IMR-90 (cell line): ENCODE data around the gene ST6GALNAC3. TPM values are rescaled to one million over a fixed set of nuclear protein-coding genes. Genes with fewer than 3 reads are reported as not detected.

Experiments
- ATAC-seq: fragments of 200-7000 bp; cut with Tn5 transposase; 2 replicates; pipeline ENCODE4 v1.9.1; 2020; ENCODE audit warnings: low read depth, mild to moderate bottlenecking, moderate library complexity
- BruUV-seq: library from RNA; stranded (reverse); fragments of 400-500 nt; replicated peaks from 2 replicates; lab custom pipeline; 2021; lab: Mats Ljungman, UMichigan
- CTCF ChIA-PET: fragments of 300-600 bp; formaldehyde crosslinking; extraction: SDS; loops from one replicate; lab custom pipeline; 2021; ENCODE audit warnings: antibody characterized with exemption; lab: Yijun Ruan, JAX
- POLR2A ChIA-PET: fragments of 300-600 bp; sonication (Branson Sonifier 250); formaldehyde crosslinking; loops from one replicate; lab custom pipeline; 2022; ENCODE audit warnings: antibody characterized with exemption; ENCODE audit not compliant: unreplicated experiment; lab: Charles Lee
- DNase-seq: peaks from one replicate; pipeline ENCODE4 v3.0.0; 2013
- H2AFZ ChIP-seq: replicated peaks from 2 replicates; pipeline ENCODE3; 2013; ENCODE audit warnings: low read length, mild to moderate bottlenecking; ENCODE audit not compliant: poor library complexity
- H2AK5ac ChIP-seq: 2 replicates; pipeline ENCODE4 v1.6.1; 2013; ENCODE audit warnings: low read depth, low read length, inconsistent platforms
- H2AK9ac ChIP-seq: replicated peaks from 2 replicates; pipeline ENCODE3; 2013; ENCODE audit warnings: mild to moderate bottlenecking, low read depth, low read length, moderate library complexity; ENCODE audit not compliant: poor library complexity
- H2BK120ac ChIP-seq: 2 replicates; pipeline ENCODE4 v1.6.1; 2013; ENCODE audit warnings: low read depth, low read length, inconsistent platforms
- H2BK15ac ChIP-seq: 3 replicates; pipeline ENCODE4 v1.6.1; 2013; ENCODE audit warnings: low read depth, low read length, inconsistent platforms
- H2BK20ac ChIP-seq: 2 replicates; pipeline ENCODE4 v1.6.1; 2013; ENCODE audit warnings: low read depth, mild to moderate bottlenecking, inconsistent platforms, low read length, moderate library complexity
- H2BK5ac ChIP-seq: 2 replicates; pipeline ENCODE4 v1.6.1; 2013; ENCODE audit warnings: mild to moderate bottlenecking, low read depth, low read length, inconsistent platforms; ENCODE audit not compliant: poor library complexity, severe bottlenecking
- H3K14ac ChIP-seq: replicated peaks from 2 replicates; pipeline ENCODE4 v1.6.1; 2013; ENCODE audit warnings: low read depth, low read length, inconsistent platforms
- H3K18ac ChIP-seq: 2 replicates; pipeline ENCODE4 v1.6.1; 2013; ENCODE audit warnings: low read depth, low read length, control low read depth
- H3K23ac ChIP-seq: 2 replicates; pipeline ENCODE4 v1.6.1; 2013; ENCODE audit warnings: low read depth, low read length, inconsistent platforms
- H3K27ac ChIP-seq: 2 replicates; pipeline ENCODE4 v1.5.1; 2013; ENCODE audit warnings: mild to moderate bottlenecking, control low read depth, low read length; ENCODE audit not compliant: insufficient read depth
- H3K27me3 ChIP-seq: 2 replicates; pipeline ENCODE4 v1.6.1; 2013; ENCODE audit warnings: low read length; ENCODE audit not compliant: control insufficient read depth, insufficient read depth
- H3K36me3 ChIP-seq: 2 replicates; pipeline ENCODE4 v1.6.1; 2013; ENCODE audit warnings: low read length, mixed read lengths; ENCODE audit not compliant: control insufficient read depth, insufficient read depth
- H3K4ac ChIP-seq: 2 replicates; pipeline ENCODE4 v1.6.1; 2013; ENCODE audit warnings: low read depth, low read length, inconsistent platforms
- H3K4me1 ChIP-seq: 2 replicates; pipeline ENCODE4 v1.6.1; 2013; ENCODE audit warnings: low read length, mixed read lengths; ENCODE audit not compliant: control insufficient read depth, insufficient read depth
- H3K4me2 ChIP-seq: 2 replicates; pipeline ENCODE4 v1.6.1; 2013; ENCODE audit warnings: low read depth, mild to moderate bottlenecking, control low read depth, low read length, moderate library complexity
- H3K4me3 ChIP-seq: 2 replicates; pipeline ENCODE4 v1.5.1; 2013; ENCODE audit warnings: low read depth, mild to moderate bottlenecking, control low read depth, low read length, moderate library complexity; ENCODE audit not compliant: insufficient read depth
- H3K56ac ChIP-seq: 2 replicates; pipeline ENCODE4 v1.6.1; 2013; ENCODE audit warnings: low read length, inconsistent platforms; ENCODE audit not compliant: insufficient read depth; ENCODE audit errors: extremely low read depth
- H3K79me1 ChIP-seq, 2 experiments: 2 replicates each; pipeline ENCODE4 v1.6.1; 2013; ENCODE audit warnings: low read length in 2 of 2, inconsistent platforms in 1 of 2, low read depth in 1 of 2
- H3K9ac ChIP-seq: 2 replicates; pipeline ENCODE4 v1.6.1; 2013; ENCODE audit warnings: low read depth, low read length, control low read depth
- H3K9me1 ChIP-seq: 2 replicates; pipeline ENCODE4 v1.6.1; 2013; ENCODE audit warnings: low read length, inconsistent platforms; ENCODE audit not compliant: insufficient read depth
- H3K9me3 ChIP-seq: 2 replicates; pipeline ENCODE4 v1.6.1; 2013; ENCODE audit warnings: low read length; ENCODE audit not compliant: control insufficient read depth, insufficient read depth
- H4K20me1 ChIP-seq: 2 replicates; pipeline ENCODE4 v1.6.1; 2013; ENCODE audit warnings: low read length, inconsistent platforms; ENCODE audit not compliant: insufficient read depth
- H4K5ac ChIP-seq: 2 replicates; pipeline ENCODE4 v1.6.1; 2013; ENCODE audit warnings: mild to moderate bottlenecking, low read depth, low read length, control low read depth
- H4K8ac ChIP-seq, 2 experiments: 2 replicates each; pipeline ENCODE4 v1.6.1; 2013; ENCODE audit warnings: low read depth in 2 of 2, low read length in 2 of 2, control low read depth in 1 of 2, inconsistent platforms in 1 of 2
- H4K91ac ChIP-seq: 2 replicates; pipeline ENCODE4 v1.6.1; 2013; ENCODE audit warnings: low read depth, low read length, inconsistent platforms; ENCODE audit not compliant: insufficient read depth
- BHLHE40 ChIP-seq: fragments of 150-350 bp; IDR thresholded peaks from 2 replicates; pipeline ENCODE4 v1.6.1; 2016; ENCODE audit warnings: mild to moderate bottlenecking, low read depth, low read length
- CEBPB ChIP-seq: IDR thresholded peaks from 2 replicates; pipeline ENCODE4 v1.6.1; 2012; ENCODE audit warnings: low read depth, low read length, improper control_type of control experiment
- CHD1 ChIP-seq: IDR thresholded peaks from 2 replicates; pipeline ENCODE4 v1.6.1; 2012; ENCODE audit warnings: low read depth, low read length, improper control_type of control experiment
- CTCF ChIP-seq: conservative IDR thresholded peaks from 2 replicates; pipeline ENCODE4 v1.5.1; 2012; ENCODE audit warnings: mild to moderate bottlenecking, low read depth, low read length, improper control_type of control experiment
- ELK1 ChIP-seq: fragments of 150-350 bp; IDR thresholded peaks from 2 replicates; pipeline ENCODE4 v1.6.1; 2016; ENCODE audit warnings: low read depth, mild to moderate bottlenecking, low read length, moderate library complexity, borderline replicate concordance
- FOS ChIP-seq: fragments of 150-350 bp; IDR thresholded peaks from 2 replicates; pipeline ENCODE4 v1.6.1; 2016; ENCODE audit warnings: low read depth, low read length
- MAFK ChIP-seq: IDR thresholded peaks from 2 replicates; pipeline ENCODE4 v1.6.1; 2012; ENCODE audit warnings: low read depth, low read length, improper control_type of control experiment
- MAZ ChIP-seq: IDR thresholded peaks from 2 replicates; pipeline ENCODE4 v1.6.1; 2012; ENCODE audit warnings: low read depth, mild to moderate bottlenecking, low read length, improper control_type of control experiment, moderate library complexity, borderline replicate concordance
- MXI1 ChIP-seq: IDR thresholded peaks from 2 replicates; pipeline ENCODE4 v1.6.1; 2012; ENCODE audit warnings: low read depth, mild to moderate bottlenecking, low read length, moderate library complexity, borderline replicate concordance
- NFE2L2 ChIP-seq: fragments of 150-350 bp; IDR thresholded peaks from 2 replicates; pipeline ENCODE4 v1.6.1; 2016; ENCODE audit warnings: low read depth, mild to moderate bottlenecking, low read length
- POLR2A ChIP-seq: IDR thresholded peaks from 2 replicates; pipeline ENCODE4 v1.6.1; 2012; ENCODE audit warnings: mild to moderate bottlenecking, low read depth, low read length
- RAD21 ChIP-seq: IDR thresholded peaks from 2 replicates; pipeline ENCODE4 v1.6.1; 2012; ENCODE audit warnings: low read length, improper control_type of control experiment
- RCOR1 ChIP-seq: IDR thresholded peaks from 2 replicates; pipeline ENCODE4 v1.6.1; 2012; ENCODE audit warnings: mild to moderate bottlenecking, low read length, improper control_type of control experiment; ENCODE audit not compliant: insufficient replicate concordance
- RFX5 ChIP-seq: IDR thresholded peaks from 2 replicates; pipeline ENCODE4 v1.8.0; 2012; ENCODE audit warnings: low read depth, mild to moderate bottlenecking, low read length, moderate library complexity
- SMC3 ChIP-seq: fragments of 150-350 bp; IDR thresholded peaks from 2 replicates; pipeline ENCODE4 v1.6.1; 2016; ENCODE audit warnings: low read depth, mild to moderate bottlenecking, antibody characterized with exemption, low read length, moderate library complexity
- WGBS, 2 experiments: methylation state at CpG; one replicate each; pipeline versions ENCODE4 v1.1.5 to v1.1.7; 2013; ENCODE audit warnings: missing lambda C conversion rate in 2 of 2; ENCODE audit not compliant: insufficient read length in 1 of 2; ENCODE audit errors: extremely low coverage in 2 of 2; 5-methylcytosine and 5-hydroxymethylcytosine counted together
- dilution Hi-C: fragments of 300-500 bp; cut with HindIII; formaldehyde crosslinking; loops from one replicate; pipeline ENCODE4 v1.14.3; 2018; ENCODE audit warnings: low sequenced_read_pairs; ENCODE audit not compliant: unreplicated experiment
- in situ Hi-C: fragments of 300-500 bp; cut with MboI; formaldehyde crosslinking; loops from 3 replicates; pipeline ENCODE4 v1.14.3; 2019; ENCODE audit warnings: low sequenced_read_pairs, inconsistent platforms, mixed read lengths
- intact Hi-C: fragments of 100-400 bp; cut with micrococcal nuclease; formaldehyde crosslinking; loops from 2 replicates; pipeline ENCODE4 v1.10.0; 2022
- polyA plus RNA-seq, 3 experiments: library from polyadenylated mRNA; depleted of rRNA; stranded (reverse); fragments of >200 nt; gene quantifications; 2 replicates each; pipeline ENCODE4 v1.2.3, GENCODE V29; 2012; ENCODE audit warnings: low replicate concordance in 1 of 3
- total RNA-seq: library from RNA; depleted of rRNA; stranded (reverse); fragments of >200 nt; gene quantifications from 2 replicates; pipeline ENCODE4 v1.2.3, GENCODE V29; 2012
- TF ChIP-seq, protein P1 (sequence below): fragments of 150-350 bp; IDR thresholded peaks from 2 replicates; pipeline ENCODE4 v1.6.1; 2017; ENCODE audit warnings: mild to moderate bottlenecking, antibody characterized with exemption, low read length, low read depth

Gene ST6GALNAC3
- total and polyA plus RNA-seq, 2 of the 4 experiments (the other 2 are of a cell fraction), result 0.65 to 1.3 TPM

- Histone ChIP-seq H3K4me3 (no peak overlapping the region), H3K27me3 (no peaks in the 10 kb centered on the region), H3K9ac (no peak overlapping the region), H2BK20ac (no peak overlapping the region), H4K8ac (no peak overlapping the region), H3K79me1 (no peaks in the 10 kb centered on the region), H3K9me1 (no peaks in the 10 kb centered on the region), H2BK5ac (no peak overlapping the region), H4K20me1 (no peaks in the 10 kb centered on the region), H3K27ac (no peak overlapping the region), H3K18ac (no peak overlapping the region), H3K4me2 (no peak overlapping the region), H2BK120ac (no peak overlapping the region), H3K14ac (no peak overlapping the region), H4K91ac (no peak overlapping the region), H2AFZ (no peak overlapping the region), H3K36me3 (no peaks in the 10 kb centered on the region), H3K23ac (no peak overlapping the region), H3K4me1 (no peaks in the 10 kb centered on the region), H3K9me3 (no peaks in the 10 kb centered on the region), H2AK9ac (no peak overlapping the region), H3K56ac (no peak overlapping the region), H2BK15ac (no peak overlapping the region), H2AK5ac (no peak overlapping the region), H3K4ac (no peak overlapping the region), H4K5ac (no peak overlapping the region)
- no CpG with 5 or more reads among the region's 1 CpG for WGBS, 2 experiments
- DNase-seq (no peak), ATAC-seq (no peak)
- BruUV-seq, result no TSS peak
- TF ChIP-seq SMC3 (no peak), CHD1 (no peak), MAFK (no peak), BHLHE40 (no peak), CEBPB (no peak), ELK1 (no peak), MAZ (no peak), CTCF (no peak), RFX5 (no peak), RCOR1 (no peak), RAD21 (no peak), FOS (no peak), POLR2A (no peak), MXI1 (no peak), NFE2L2 (no peak)
- TF ChIP-seq, protein P1, sequence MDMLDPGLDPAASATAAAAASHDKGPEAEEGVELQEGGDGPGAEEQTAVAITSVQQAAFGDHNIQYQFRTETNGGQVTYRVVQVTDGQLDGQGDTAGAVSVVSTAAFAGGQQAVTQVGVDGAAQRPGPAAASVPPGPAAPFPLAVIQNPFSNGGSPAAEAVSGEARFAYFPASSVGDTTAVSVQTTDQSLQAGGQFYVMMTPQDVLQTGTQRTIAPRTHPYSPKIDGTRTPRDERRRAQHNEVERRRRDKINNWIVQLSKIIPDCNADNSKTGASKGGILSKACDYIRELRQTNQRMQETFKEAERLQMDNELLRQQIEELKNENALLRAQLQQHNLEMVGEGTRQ, result no peak
- dilution Hi-C loops, result no loop called here
- intact Hi-C loops, result no loop called here
- in situ Hi-C loops, result no loop called here
- POLR2A ChIA-PET, result no interaction called here
- CTCF ChIA-PET, result no interaction called here
These were observed 238.8 kb downstream of the ST6GALNAC3 start for GRCh38 chr1:76313304-76313703.
